HG02938 (cell line): ENCODE data around the gene TPSAB1.
"Not testable (repeated sequence)": the region's sequence is repeated elsewhere in the genome, so short reads cannot be mapped to it uniquely, and the experiment has no call there.

Source experiments
- ATAC-seq: cut with Tn5 transposase; IDR thresholded peaks from one replicate; pipeline ENCODE4 v1.9.1; 2021; ENCODE audit warnings: mild to moderate bottlenecking, moderate library complexity; ENCODE audit not compliant: unreplicated experiment

Gene TPSAB1

GRCh38 chr16:1240436-1240835 lies at the start of gene TPSAB1:
TPSAB1 (plus strand) TSS chr16:1240705; CDS start chr16:1240939, 234 bp downstream.
- ATAC-seq: not testable (repeated sequence)

- not testable (repeated sequence) for ATAC-seq
These were observed 49.7 kb upstream of the TPSAB1 start for GRCh38 chr16:1190789-1191188.

GRCh38 chr16:1192384-1193073 lies 48.0 kb upstream of the TPSAB1 start:
- ATAC-seq: no peak

GRCh38 chr16:1193143-1193824 lies 47.2 kb upstream of the TPSAB1 start:
- ATAC-seq: no peak

- ATAC-seq: no peak
These were observed 46.5 kb upstream of the TPSAB1 start for GRCh38 chr16:1193825-1194581.

- ATAC-seq: no peak
These were observed 45.7 kb upstream of the TPSAB1 start for GRCh38 chr16:1194665-1195392.

GRCh38 chr16:1195393-1195666 lies 45.2 kb upstream of the TPSAB1 start:
- ATAC-seq: no peak

- ATAC-seq: no peak
These were observed 44.0 kb upstream of the TPSAB1 start for GRCh38 chr16:1196494-1196893.

- no peak for ATAC-seq
These were observed 43.2 kb upstream of the TPSAB1 start for GRCh38 chr16:1197237-1197866.

GRCh38 chr16:1198194-1198593 lies 42.3 kb upstream of the TPSAB1 start:
- no peak for ATAC-seq

- ATAC-seq: not testable (repeated sequence)
These were observed 41.7 kb upstream of the TPSAB1 start for GRCh38 chr16:1198671-1199346.

- ATAC-seq: no peak
These were observed 41.0 kb upstream of the TPSAB1 start for GRCh38 chr16:1199347-1200013.

- ATAC-seq: no peak
These were observed 40.4 kb upstream of the TPSAB1 start for GRCh38 chr16:1200014-1200627.

- ATAC-seq: no peak
These were observed 39.1 kb upstream of the TPSAB1 start for GRCh38 chr16:1201444-1201843.

GRCh38 chr16:1202274-1202673 lies 38.2 kb upstream of the TPSAB1 start:
- ATAC-seq: no peak

GRCh38 chr16:1204933-1205332 lies 35.6 kb upstream of the TPSAB1 start:
- no peak for ATAC-seq

GRCh38 chr16:1206326-1206725 lies 34.2 kb upstream of the TPSAB1 start:
- no peak for ATAC-seq

- ATAC-seq: no peak
These were observed 33.7 kb upstream of the TPSAB1 start for GRCh38 chr16:1206786-1207185.

- ATAC-seq: no peak
These were observed 32.2 kb upstream of the TPSAB1 start for GRCh38 chr16:1208239-1208830.
